SK-N-SH (cell line): ENCODE data around the gene PTGFR. TPM values are rescaled to one million over a fixed set of nuclear protein-coding genes. Genes with fewer than 3 reads are reported as not detected.

Experiments
- CTCF ChIA-PET: fragments of 300-600, 350-600 bp; formaldehyde crosslinking; extraction: SDS; loops from one replicate; lab custom pipeline; 2021; lab: Yijun Ruan, JAX
- POLR2A ChIA-PET: fragments of 350-600 bp; sonication (Branson Sonifier 250); formaldehyde crosslinking; extraction: SDS; loops from one replicate; lab custom pipeline; 2020; ENCODE audit warnings: antibody characterized with exemption, inconsistent platforms; lab: Yijun Ruan, JAX
- DNase-seq: peaks from one replicate; pipeline ENCODE4 v3.0.0; 2012
- H2AFZ ChIP-seq: fragments of 200-600 bp; sonication (generic); 2 replicates; pipeline ENCODE4 v1.8.1; 2016; ENCODE audit warnings: antibody characterized with exemption, mild to moderate bottlenecking, low read depth
- H3F3A ChIP-seq: fragments of 200-600 bp; sonication (generic); replicated peaks from 2 replicates; pipeline ENCODE3; 2016; ENCODE audit warnings: antibody characterized with exemption, mild to moderate bottlenecking; ENCODE audit not compliant: insufficient read depth
- H3K27ac ChIP-seq, 2 experiments: fragments of 200-500 bp in 1 of 2; fragments of 200-600 bp in 1 of 2; sonication (Bioruptor generic) in 1 of 2; sonication (generic), shearing (Covaris generic) in 1 of 2; 2 replicates each; pipeline versions ENCODE4 v1.5.1 to v1.6.1; 2014 to 2016; ENCODE audit warnings: low read depth in 2 of 2, inconsistent platforms in 1 of 2, low read length in 1 of 2, mild to moderate bottlenecking in 1 of 2, mixed read lengths in 1 of 2
- H3K27me3 ChIP-seq: fragments of 200-600 bp; sonication (generic), shearing (Covaris generic); 2 replicates; pipeline ENCODE4 v1.6.1; 2016; ENCODE audit warnings: mixed run types; ENCODE audit not compliant: insufficient read depth
- H3K36me3 ChIP-seq, 2 experiments: fragments of 200-500 bp in 1 of 2; fragments of 200-600 bp in 1 of 2; sonication (Bioruptor generic) in 1 of 2; sonication (generic) in 1 of 2; replicated peaks in 1 of 2; 2 replicates each; pipeline versions ENCODE3 to v1.5.1; 2014 to 2016; ENCODE audit warnings: low read length in 1 of 2, mild to moderate bottlenecking in 1 of 2; ENCODE audit not compliant: insufficient read depth in 2 of 2, control insufficient read depth in 1 of 2
- H3K4me1 ChIP-seq, 2 experiments: fragments of 200-500 bp in 1 of 2; fragments of 200-600 bp in 1 of 2; sonication (Bioruptor generic) in 1 of 2; sonication (generic), shearing (Covaris generic) in 1 of 2; 2 replicates each; pipeline versions ENCODE4 v1.5.1 to v1.6.1; 2014 to 2016; ENCODE audit warnings: low read depth in 1 of 2, low read length in 1 of 2, mixed run types in 1 of 2; ENCODE audit not compliant: insufficient read depth in 2 of 2, control insufficient read depth in 1 of 2
- H3K4me2 ChIP-seq: fragments of 200-600 bp; sonication (generic), shearing (Covaris generic); 2 replicates; pipeline ENCODE4 v1.6.1; 2017; ENCODE audit warnings: mixed run types
- H3K4me3 ChIP-seq, 2 experiments: fragments of 200-500 bp in 1 of 2; fragments of 200-600 bp in 1 of 2; sonication (Bioruptor generic) in 1 of 2; sonication (generic), shearing (Covaris generic) in 1 of 2; 2 replicates each; pipeline versions ENCODE4 v1.5.1 to v1.8.1; 2014 to 2016; ENCODE audit warnings: low read depth in 2 of 2, inconsistent platforms in 1 of 2, low read length in 1 of 2, mild to moderate bottlenecking in 1 of 2, mixed read lengths in 1 of 2, moderate library complexity in 1 of 2
- H3K79me2 ChIP-seq: fragments of 200-600 bp; sonication (generic); 2 replicates; pipeline ENCODE4 v1.8.1; 2017; ENCODE audit warnings: mild to moderate bottlenecking; ENCODE audit not compliant: insufficient read depth
- H3K9ac ChIP-seq: fragments of 200-600 bp; sonication (generic); 2 replicates; pipeline ENCODE4 v1.6.1; 2017; ENCODE audit warnings: mixed run types
- H3K9me2 ChIP-seq: fragments of 200-600 bp; sonication (generic); 2 replicates; pipeline ENCODE4 v1.6.1; 2017; ENCODE audit warnings: mixed run types
- H3K9me3 ChIP-seq: fragments of 200-600 bp; sonication (generic); 2 replicates; pipeline ENCODE4 v1.6.1; 2017; ENCODE audit warnings: mixed run types, mild to moderate bottlenecking, moderate library complexity
- H4K20me1 ChIP-seq: fragments of 200-600 bp; sonication (generic); 2 replicates; pipeline ENCODE4 v1.6.1; 2017; ENCODE audit warnings: mild to moderate bottlenecking, mixed run types; ENCODE audit not compliant: insufficient read depth
- CHD2 ChIP-seq: fragments of 150-350 bp; IDR thresholded peaks from 2 replicates; pipeline ENCODE4 v1.6.1; 2018; ENCODE audit warnings: low read length; ENCODE audit not compliant: partially characterized antibody
- ELF1 ChIP-seq: IDR thresholded peaks from 2 replicates; pipeline ENCODE4 v1.4.0; 2012
- EP300 ChIP-seq, 2 experiments: IDR thresholded peaks; 2 replicates each; pipeline versions ENCODE4 v1.4.0 to v1.6.1; 2012; ENCODE audit warnings: borderline replicate concordance in 1 of 2, low read depth in 1 of 2, low read length in 1 of 2
- FOSL2 ChIP-seq: IDR thresholded peaks from 2 replicates; pipeline ENCODE4 v1.4.0; 2012; ENCODE audit warnings: low read depth, mild to moderate bottlenecking, moderate library complexity, borderline replicate concordance
- FOXJ3 ChIP-seq: sonication (generic); formaldehyde crosslinking; IDR thresholded peaks from 2 replicates; pipeline ENCODE4 v1.5.1; 2020; ENCODE audit warnings: mild to moderate bottlenecking, missing genetic modification reagents
- FOXM1 ChIP-seq: IDR thresholded peaks from 2 replicates; pipeline ENCODE4 v1.4.0; 2012; ENCODE audit warnings: low read depth, mild to moderate bottlenecking
- GABPA ChIP-seq: IDR thresholded peaks from 2 replicates; pipeline ENCODE4 v1.4.0; 2012; ENCODE audit warnings: low read depth, mild to moderate bottlenecking
- GATA2 ChIP-seq: sonication (generic); formaldehyde crosslinking; IDR thresholded peaks from 2 replicates; pipeline ENCODE4 v1.5.0; 2020; ENCODE audit warnings: mild to moderate bottlenecking, missing genetic modification reagents
- JUND ChIP-seq: IDR thresholded peaks from 2 replicates; pipeline ENCODE4 v1.4.0; 2012
- MEF2A ChIP-seq: IDR thresholded peaks from 2 replicates; pipeline ENCODE4 v1.4.0; 2012; ENCODE audit warnings: low read depth, borderline replicate concordance
- MXI1 ChIP-seq: IDR thresholded peaks from 2 replicates; pipeline ENCODE4 v1.6.1; 2012; ENCODE audit warnings: mild to moderate bottlenecking, low read depth, low read length, improper control_type of control experiment
- POLR2AphosphoS5 ChIP-seq: IDR thresholded peaks from 2 replicates; pipeline ENCODE4 v1.6.1; 2012; ENCODE audit warnings: low read depth, low read length
- RAD21 ChIP-seq: IDR thresholded peaks from 2 replicates; pipeline ENCODE4 v1.6.1; 2012; ENCODE audit warnings: mild to moderate bottlenecking, low read length
- SIN3A ChIP-seq: IDR thresholded peaks from 2 replicates; pipeline ENCODE4 v1.6.1; 2012; ENCODE audit warnings: low read depth, mild to moderate bottlenecking, low read length, moderate library complexity, borderline replicate concordance
- TCF12 ChIP-seq: IDR thresholded peaks from 2 replicates; pipeline ENCODE4 v1.4.0; 2012
- YY1 ChIP-seq: IDR thresholded peaks from 2 replicates; pipeline ENCODE4 v1.4.0; 2012; ENCODE audit warnings: low read depth, mild to moderate bottlenecking
- WGBS: methylation state at CpG from one replicate; pipeline ENCODE4 v1.1.6; 2017; ENCODE audit warnings: low lambda C conversion rate; 5-methylcytosine and 5-hydroxymethylcytosine counted together
- polyA plus RNA-seq, 3 experiments: library from polyadenylated mRNA; depleted of rRNA; stranded (reverse); fragments of >200 nt; gene quantifications; 2 replicates each; pipeline ENCODE4 v1.2.3, GENCODE V29; 2012
- TF ChIP-seq, protein P1 (sequence below): IDR thresholded peaks from 2 replicates; pipeline ENCODE4 v1.4.0; 2012; ENCODE audit warnings: low read depth, borderline replicate concordance
- TF ChIP-seq, protein P2 (sequence below): IDR thresholded peaks from 2 replicates; pipeline ENCODE4 v1.4.0; 2012; ENCODE audit warnings: low read depth
- TF ChIP-seq, protein P3 (sequence below): IDR thresholded peaks from 2 replicates; pipeline ENCODE4; 2012
- TF ChIP-seq, protein P4 (sequence below): fragments of 200-600 bp; sonication (generic); IDR thresholded peaks from 2 replicates; pipeline ENCODE4 v1.6.1; 2017; ENCODE audit warnings: antibody characterized with exemption, mild to moderate bottlenecking, moderate library complexity

The PTGFR gene
- polyA plus RNA-seq, 1 of the 3 experiments (the other 2 are of a cell fraction), result 2.2 TPM

DNA sequence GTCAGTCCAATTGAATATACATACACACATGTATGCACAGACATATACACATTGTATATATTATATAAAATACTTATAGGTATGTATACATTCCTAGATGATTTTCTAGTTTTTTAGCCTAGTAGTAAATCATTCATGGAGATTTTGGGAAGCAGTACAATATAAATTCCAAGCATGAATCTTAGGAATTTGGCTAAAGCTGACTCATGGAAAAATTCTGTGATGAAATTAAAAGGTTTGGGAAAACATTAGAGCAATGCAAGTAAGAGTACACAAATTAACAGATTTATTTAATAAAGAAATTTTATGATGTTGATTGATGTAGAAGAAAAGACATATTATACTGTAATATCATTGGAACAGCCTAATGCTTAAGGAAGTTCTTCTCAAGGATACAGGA is 43.7 kb upstream of the PTGFR start (continued):
- TF ChIP-seq, protein P1, sequence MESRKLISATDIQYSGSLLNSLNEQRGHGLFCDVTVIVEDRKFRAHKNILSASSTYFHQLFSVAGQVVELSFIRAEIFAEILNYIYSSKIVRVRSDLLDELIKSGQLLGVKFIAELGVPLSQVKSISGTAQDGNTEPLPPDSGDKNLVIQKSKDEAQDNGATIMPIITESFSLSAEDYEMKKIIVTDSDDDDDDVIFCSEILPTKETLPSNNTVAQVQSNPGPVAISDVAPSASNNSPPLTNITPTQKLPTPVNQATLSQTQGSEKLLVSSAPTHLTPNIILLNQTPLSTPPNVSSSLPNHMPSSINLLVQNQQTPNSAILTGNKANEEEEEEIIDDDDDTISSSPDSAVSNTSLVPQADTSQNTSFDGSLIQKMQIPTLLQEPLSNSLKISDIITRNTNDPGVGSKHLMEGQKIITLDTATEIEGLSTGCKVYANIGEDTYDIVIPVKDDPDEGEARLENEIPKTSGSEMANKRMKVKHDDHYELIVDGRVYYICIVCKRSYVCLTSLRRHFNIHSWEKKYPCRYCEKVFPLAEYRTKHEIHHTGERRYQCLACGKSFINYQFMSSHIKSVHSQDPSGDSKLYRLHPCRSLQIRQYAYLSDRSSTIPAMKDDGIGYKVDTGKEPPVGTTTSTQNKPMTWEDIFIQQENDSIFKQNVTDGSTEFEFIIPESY, result no peak

DNA sequence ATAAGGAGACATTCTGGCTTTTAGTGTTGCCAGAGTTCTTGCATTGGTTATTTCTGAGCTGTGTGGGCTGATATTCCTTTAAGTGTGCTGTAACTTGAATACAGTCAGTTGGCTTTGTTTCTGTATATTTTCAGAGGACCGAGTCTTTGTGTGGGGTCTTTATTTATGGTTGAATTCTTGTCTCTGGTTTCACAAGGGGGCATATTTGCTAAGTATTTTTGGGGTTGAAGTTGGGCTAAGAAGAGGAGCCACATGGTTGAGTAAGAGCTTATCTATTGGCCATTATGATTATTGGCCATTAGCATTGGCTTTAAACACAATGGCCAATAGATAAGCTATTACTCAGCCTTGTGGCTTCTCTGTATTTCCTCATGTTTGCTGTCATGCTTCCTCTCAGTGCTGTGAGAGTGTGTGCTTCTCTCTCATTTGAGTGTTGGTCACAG is 26.3 kb upstream of the PTGFR start:
- WGBS, result 40% methylated on average over 1 of the region's 1 CpG
- Histone ChIP-seq H3K27me3 (no peaks in the 10 kb centered on the region), H3K9me3 (no peaks in the 10 kb centered on the region), H3K4me2 (no peak overlapping the region), H3K4me3 (no peak overlapping the region), H3K36me3 (no peaks in the 10 kb centered on the region), H3F3A (no peaks in the 10 kb centered on the region), H3K79me2 (no peaks in the 10 kb centered on the region), H3K4me1 (no peaks in the 10 kb centered on the region), H3K9me2 (no peaks in the 10 kb centered on the region), H3K27ac (no peak overlapping the region), H3K9ac (no peak overlapping the region), H2AFZ (no peak overlapping the region), H4K20me1 (no peaks in the 10 kb centered on the region)
- CTCF ChIA-PET, result interaction anchor here (1.1 kb wide), 1 partner anchor 319 kb away, joined by 3 read pairs; no protein-coding TSS in a partner anchor
- POLR2A ChIA-PET, result no interaction called here
- no peak for DNase-seq
- TF ChIP-seq, protein P2, sequence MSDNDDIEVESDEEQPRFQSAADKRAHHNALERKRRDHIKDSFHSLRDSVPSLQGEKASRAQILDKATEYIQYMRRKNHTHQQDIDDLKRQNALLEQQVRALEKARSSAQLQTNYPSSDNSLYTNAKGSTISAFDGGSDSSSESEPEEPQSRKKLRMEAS, result no peak
- TF ChIP-seq RAD21 (no peak), POLR2AphosphoS5 (no peak), SIN3A (no peak), GABPA (no peak), TCF12 (no peak), CHD2 (no peak), FOXM1 (no peak), JUND (no peak), FOSL2 (no peak), ELF1 (no peak), MEF2A (no peak), EP300 (IDR thresholded peaks at IDR 0.05; ENCODE audit: borderline replicate concordance in 1 of 2, low read depth in 1 of 2, low read length in 1 of 2) (no peak), GATA2 (CRISPR knock-in tag) (no peak), FOXJ3 (no peak), YY1 (no peak), MXI1 (no peak)
- TF ChIP-seq, protein P3, sequence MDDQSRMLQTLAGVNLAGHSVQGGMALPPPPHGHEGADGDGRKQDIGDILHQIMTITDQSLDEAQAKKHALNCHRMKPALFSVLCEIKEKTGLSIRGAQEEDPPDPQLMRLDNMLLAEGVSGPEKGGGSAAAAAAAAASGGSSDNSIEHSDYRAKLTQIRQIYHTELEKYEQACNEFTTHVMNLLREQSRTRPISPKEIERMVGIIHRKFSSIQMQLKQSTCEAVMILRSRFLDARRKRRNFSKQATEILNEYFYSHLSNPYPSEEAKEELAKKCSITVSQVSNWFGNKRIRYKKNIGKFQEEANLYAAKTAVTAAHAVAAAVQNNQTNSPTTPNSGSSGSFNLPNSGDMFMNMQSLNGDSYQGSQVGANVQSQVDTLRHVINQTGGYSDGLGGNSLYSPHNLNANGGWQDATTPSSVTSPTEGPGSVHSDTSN, result no peak
- TF ChIP-seq, protein P1, result no peak
- TF ChIP-seq, protein P4, sequence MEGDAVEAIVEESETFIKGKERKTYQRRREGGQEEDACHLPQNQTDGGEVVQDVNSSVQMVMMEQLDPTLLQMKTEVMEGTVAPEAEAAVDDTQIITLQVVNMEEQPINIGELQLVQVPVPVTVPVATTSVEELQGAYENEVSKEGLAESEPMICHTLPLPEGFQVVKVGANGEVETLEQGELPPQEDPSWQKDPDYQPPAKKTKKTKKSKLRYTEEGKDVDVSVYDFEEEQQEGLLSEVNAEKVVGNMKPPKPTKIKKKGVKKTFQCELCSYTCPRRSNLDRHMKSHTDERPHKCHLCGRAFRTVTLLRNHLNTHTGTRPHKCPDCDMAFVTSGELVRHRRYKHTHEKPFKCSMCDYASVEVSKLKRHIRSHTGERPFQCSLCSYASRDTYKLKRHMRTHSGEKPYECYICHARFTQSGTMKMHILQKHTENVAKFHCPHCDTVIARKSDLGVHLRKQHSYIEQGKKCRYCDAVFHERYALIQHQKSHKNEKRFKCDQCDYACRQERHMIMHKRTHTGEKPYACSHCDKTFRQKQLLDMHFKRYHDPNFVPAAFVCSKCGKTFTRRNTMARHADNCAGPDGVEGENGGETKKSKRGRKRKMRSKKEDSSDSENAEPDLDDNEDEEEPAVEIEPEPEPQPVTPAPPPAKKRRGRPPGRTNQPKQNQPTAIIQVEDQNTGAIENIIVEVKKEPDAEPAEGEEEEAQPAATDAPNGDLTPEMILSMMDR, result no peak
